Parathyroid adenoma (tissue), 2 donors: ENCODE results near the gene KIRREL3.

ENCODE experiments used
- H2AFZ ChIP-seq: fragments of 300-600 bp; sonication (generic); one replicate; pipeline ENCODE4 v1.7.0; 2017; ENCODE audit warnings: antibody characterized with exemption, mild to moderate bottlenecking
- H3K27ac ChIP-seq: fragments of 300-600 bp; sonication (generic); one replicate; pipeline ENCODE4 v1.7.0; 2017
- H3K27me3 ChIP-seq: fragments of 300-600 bp; sonication (generic); one replicate; pipeline ENCODE4 v1.7.0; 2017; ENCODE audit warnings: low read length; ENCODE audit not compliant: control insufficient read depth, insufficient read depth
- H3K36me3 ChIP-seq: fragments of 300-600 bp; sonication (generic); one replicate; pipeline ENCODE4 v1.7.0; 2017; ENCODE audit warnings: low read length; ENCODE audit not compliant: control insufficient read depth, insufficient read depth
- H3K4me1 ChIP-seq: fragments of 300-600 bp; sonication (generic); one replicate; pipeline ENCODE4 v1.7.0; 2017; ENCODE audit warnings: control low read depth
- H3K4me2 ChIP-seq: fragments of 300-600 bp; sonication (generic); one replicate; pipeline ENCODE4 v1.7.0; 2017; ENCODE audit warnings: low read length
- H3K4me3 ChIP-seq: fragments of 300-600 bp; sonication (generic); one replicate; pipeline ENCODE4 v1.7.0; 2017; ENCODE audit warnings: low read depth, low read length
- H3K79me2 ChIP-seq: fragments of 300-600 bp; sonication (generic); one replicate; pipeline ENCODE4 v1.7.0; 2017; ENCODE audit warnings: control low read depth
- H3K9ac ChIP-seq: fragments of 300-600 bp; sonication (generic); one replicate; pipeline ENCODE4 v1.7.0; 2017; ENCODE audit warnings: mild to moderate bottlenecking
- H3K9me3 ChIP-seq: fragments of 300-600 bp; sonication (generic); one replicate; pipeline ENCODE4 v1.7.0; 2017; ENCODE audit warnings: low read length; ENCODE audit not compliant: control insufficient read depth
- CTCF ChIP-seq: fragments of 300-600 bp; sonication (generic); IDR thresholded peaks from one replicate; pipeline ENCODE4 v1.7.0; 2017; ENCODE audit warnings: antibody characterized with exemption, mild to moderate bottlenecking
- donor health status: primary hyperparathyroidism.

The KIRREL3 gene

GRCh38 chr11:126411971-126412381 is 588.6 kb downstream of the KIRREL3 start:
- Histone ChIP-seq H3K9ac (no peak overlapping the region), H3K79me2 (no peaks in the 10 kb centered on the region), H2AFZ (no peak overlapping the region), H3K4me1 (no peaks in the 10 kb centered on the region), H3K27ac (no peak overlapping the region), H3K27me3 (no peaks in the 10 kb centered on the region), H3K9me3 (no peaks in the 10 kb centered on the region), H3K36me3 (no peaks in the 10 kb centered on the region), H3K4me3 (no peak overlapping the region), H3K4me2 (no peak overlapping the region)
- no peak for TF ChIP-seq CTCF

GRCh38 chr11:126410649-126411048 is 589.9 kb downstream of the KIRREL3 start:
- no peak overlapping the region for H3K4me2 ChIP-seq
- no peaks in the 10 kb centered on the region for H3K36me3 ChIP-seq
- H3K27ac ChIP-seq, result no peak overlapping the region
- no peak overlapping the region for H3K4me3 ChIP-seq
- no peak overlapping the region for H3K9ac ChIP-seq
- H3K4me1 ChIP-seq, result no peaks in the 10 kb centered on the region
- H3K79me2 ChIP-seq, result no peaks in the 10 kb centered on the region
- no peak overlapping the region for H2AFZ ChIP-seq
- TF ChIP-seq CTCF, result no peak
- no peaks in the 10 kb centered on the region for H3K9me3 ChIP-seq
- no peaks in the 10 kb centered on the region for H3K27me3 ChIP-seq

- Histone ChIP-seq H3K4me1 (no peaks in the 10 kb centered on the region), H3K27me3 (no peaks in the 10 kb centered on the region)
Observed at GRCh38 chr11:126409620-126409985, 591.0 kb downstream of the KIRREL3 start.

GRCh38 chr11:126408901-126409619 is 591.5 kb downstream of the KIRREL3 start:
- Histone ChIP-seq H3K9ac (no peak overlapping the region), H3K4me3 (no peak overlapping the region), H3K4me1 (no peaks in the 10 kb centered on the region), H3K36me3 (no peaks in the 10 kb centered on the region), H3K79me2 (no peaks in the 10 kb centered on the region), H3K27ac (no peak overlapping the region), H3K4me2 (no peak overlapping the region), H2AFZ (no peak overlapping the region), H3K9me3 (no peaks in the 10 kb centered on the region), H3K27me3 (no peaks in the 10 kb centered on the region)
- TF ChIP-seq CTCF, result no peak

More at GRCh38 chr11:126409620-126409985, 591.0 kb downstream of the KIRREL3 start:
- H3K79me2 ChIP-seq, result no peaks in the 10 kb centered on the region
- no peak overlapping the region for H3K27ac ChIP-seq
- H3K4me2 ChIP-seq, result no peak overlapping the region
- H3K9ac ChIP-seq, result no peak overlapping the region
- no peak overlapping the region for H2AFZ ChIP-seq
- no peaks in the 10 kb centered on the region for H3K36me3 ChIP-seq
- no peak overlapping the region for H3K4me3 ChIP-seq
- H3K9me3 ChIP-seq, result no peaks in the 10 kb centered on the region
- TF ChIP-seq CTCF, result no peak

GRCh38 chr11:126408496-126408895 is 592.1 kb downstream of the KIRREL3 start:
- H3K27me3 ChIP-seq, result no peaks in the 10 kb centered on the region
- no peak overlapping the region for H3K9ac ChIP-seq
- H2AFZ ChIP-seq, result no peak overlapping the region
- H3K27ac ChIP-seq, result no peak overlapping the region
- no peaks in the 10 kb centered on the region for H3K36me3 ChIP-seq
- H3K4me1 ChIP-seq, result no peaks in the 10 kb centered on the region
- H3K9me3 ChIP-seq, result no peaks in the 10 kb centered on the region
- TF ChIP-seq CTCF, result no peak
- H3K4me2 ChIP-seq, result no peak overlapping the region
- no peaks in the 10 kb centered on the region for H3K79me2 ChIP-seq
- H3K4me3 ChIP-seq, result no peak overlapping the region
